Keratinocyte (primary cell): Measurements from ENCODE around the gene HPS3. TPM values are rescaled to one million over a fixed set of nuclear protein-coding genes. Genes with fewer than 3 reads are reported as not detected.

Experiments
- DNase-seq: peaks from one replicate; pipeline ENCODE4 v3.0.0-alpha.2; 2011; ENCODE audit warnings: low read depth, missing footprints, low spot score
- FAIRE-seq: peaks from 2 replicates; lab custom pipeline; 2011; peaks lifted over from hg19 to GRCh38; lab: Jason Lieb, UNC
- H2AFZ ChIP-seq: 2 replicates; pipeline ENCODE4 v1.6.0; 2012; ENCODE audit warnings: low read length, control low read depth, inconsistent platforms; ENCODE audit not compliant: control insufficient read depth
- H3K27ac ChIP-seq: 2 replicates; pipeline ENCODE4 v1.5.1; 2011; ENCODE audit warnings: low read length; ENCODE audit not compliant: control insufficient read depth, insufficient read depth
- H3K27me3 ChIP-seq: 3 replicates; pipeline ENCODE4 v1.6.0; 2011; ENCODE audit warnings: low read length; ENCODE audit not compliant: control insufficient read depth, insufficient read depth; ENCODE audit errors: extremely low read depth
- H3K36me3 ChIP-seq, 2 experiments: 2 replicates in 1 of 2; 3 replicates in 1 of 2; pipeline ENCODE4 v1.5.1; 2011; ENCODE audit warnings: low read length in 2 of 2, mild to moderate bottlenecking in 1 of 2; ENCODE audit not compliant: control insufficient read depth in 2 of 2, insufficient read depth in 2 of 2; ENCODE audit errors: extremely low read depth in 1 of 2
- H3K4me1 ChIP-seq: 3 replicates; pipeline ENCODE4 v1.5.1; 2011; ENCODE audit warnings: low read length; ENCODE audit not compliant: control insufficient read depth, insufficient read depth; ENCODE audit errors: extremely low read depth
- H3K4me2 ChIP-seq: 3 replicates; pipeline ENCODE4 v1.6.0; 2011; ENCODE audit warnings: low read depth, low read length; ENCODE audit not compliant: control insufficient read depth, insufficient read depth; ENCODE audit errors: extremely low read depth
- H3K4me3 ChIP-seq, 3 experiments: fragments of 200-600 bp in 1 of 3; sonication (generic) in 1 of 3; 2 replicates in 2 of 3; 3 replicates in 1 of 3; pipeline ENCODE4 v1.5.1; 2011 to 2016; ENCODE audit warnings: low read length in 3 of 3, mild to moderate bottlenecking in 3 of 3, control low read depth in 2 of 3, inconsistent platforms in 1 of 3, low read depth in 1 of 3, mixed read lengths in 1 of 3, mixed run types in 1 of 3, moderate library complexity in 1 of 3; ENCODE audit not compliant: control insufficient read depth in 2 of 3, insufficient read depth in 2 of 3; ENCODE audit errors: extremely low read depth in 1 of 3
- H3K79me2 ChIP-seq: 2 replicates; pipeline ENCODE4 v1.6.0; 2012; ENCODE audit warnings: low read length; ENCODE audit not compliant: control insufficient read depth, insufficient read depth
- H3K9ac ChIP-seq: 3 replicates; pipeline ENCODE4 v1.6.0; 2011; ENCODE audit warnings: low read length; ENCODE audit not compliant: control insufficient read depth, insufficient read depth; ENCODE audit errors: extremely low read depth
- H3K9me1 ChIP-seq: 3 replicates; pipeline ENCODE4 v1.6.0; 2011; ENCODE audit warnings: low read length; ENCODE audit not compliant: control insufficient read depth, insufficient read depth; ENCODE audit errors: extremely low read depth
- H3K9me3 ChIP-seq: 2 replicates; pipeline ENCODE4 v1.5.1; 2012; ENCODE audit warnings: low read depth, low read length; ENCODE audit not compliant: control insufficient read depth
- H4K20me1 ChIP-seq: 3 replicates; pipeline ENCODE4 v1.6.0; 2011; ENCODE audit warnings: low read length; ENCODE audit not compliant: control insufficient read depth, insufficient read depth; ENCODE audit errors: extremely low read depth
- CTCF ChIP-seq, 3 experiments: IDR thresholded peaks in 1 of 3; conservative IDR thresholded peaks in 1 of 3; optimal IDR thresholded peaks in 1 of 3; 2 replicates in 2 of 3; 3 replicates in 1 of 3; pipeline versions ENCODE3 to v1.5.1; 2011; ENCODE audit warnings: low read length in 3 of 3, mild to moderate bottlenecking in 3 of 3, moderate library complexity in 2 of 3, control low read depth in 1 of 3, inconsistent platforms in 1 of 3; ENCODE audit not compliant: insufficient read depth in 2 of 3; ENCODE audit errors: extremely low read depth in 1 of 3
- EZH2 ChIP-seq: IDR thresholded peaks from one replicate; pipeline ENCODE4 v1.6.1; 2012; ENCODE audit warnings: inconsistent platforms, mild to moderate bottlenecking, low read length, moderate library complexity
- dilution Hi-C: fragments of 300-500 bp; cut with MboI; formaldehyde crosslinking; loops from one replicate; pipeline ENCODE4 v1.7.0; 2020; ENCODE audit warnings: low sequenced_read_pairs; ENCODE audit not compliant: extremely low pct_ligation_motif_present
- polyA plus RNA-seq, 5 experiments: library from polyadenylated mRNA; depleted of rRNA in 3 of 5; stranded (reverse) in 3 of 5; stranded (forward) in 1 of 5; unstranded in 1 of 5; fragments of >200 nt; gene quantifications; 1 replicate in 1 of 5; 2 replicates in 3 of 5; 3 replicates in 1 of 5; pipeline versions ENCODE4 v1.2.1 to v1.2.3, GENCODE V29; 2011 to 2012; ENCODE audit warnings: missing spikeins in 2 of 5, low read depth in 1 of 5, low replicate concordance in 1 of 5

Gene HPS3
- polyA plus RNA-seq, 1 donor (not counting 4 experiments of a cell fraction or from before 2014, with no cell fraction given) = 12.9 TPM

- H3K4me2 ChIP-seq = no peak overlapping the region
- H3K27me3 ChIP-seq = no peaks in the 10 kb centered on the region
- FAIRE-seq (no peak), DNase-seq (no peak)
- H3K9me3 ChIP-seq = no peaks in the 10 kb centered on the region
- no peak for TF ChIP-seq CTCF (optimal IDR thresholded peaks at IDR 0.05 in 1 of 3, IDR thresholded peaks at IDR 0.05 in 1 of 3, conservative IDR thresholded peaks at IDR 0.05 in 1 of 3; ENCODE audit: extremely low read depth in 1 of 3, insufficient read depth in 2 of 3, low read length in 3 of 3)
- no peak for TF ChIP-seq EZH2
- H3K79me2 ChIP-seq = no peaks in the 10 kb centered on the region
- no peak overlapping the region for H3K4me3 ChIP-seq
- H3K9ac ChIP-seq = no peak overlapping the region
- dilution Hi-C loops = no loop called here
- H3K27ac ChIP-seq = no peak overlapping the region
- peaks cover 2 to 4% of the 10 kb centered on the region in 2 experiments for H3K36me3 ChIP-seq
- H4K20me1 ChIP-seq = no peaks in the 10 kb centered on the region
- peaks cover 7% of the 10 kb centered on the region for H3K4me1 ChIP-seq
- peaks cover 2% of the 10 kb centered on the region for H3K9me1 ChIP-seq
- no peak overlapping the region for H2AFZ ChIP-seq
Measured at GRCh38 chr3:149152420-149152819, 23.0 kb downstream of the HPS3 start.

DNA sequence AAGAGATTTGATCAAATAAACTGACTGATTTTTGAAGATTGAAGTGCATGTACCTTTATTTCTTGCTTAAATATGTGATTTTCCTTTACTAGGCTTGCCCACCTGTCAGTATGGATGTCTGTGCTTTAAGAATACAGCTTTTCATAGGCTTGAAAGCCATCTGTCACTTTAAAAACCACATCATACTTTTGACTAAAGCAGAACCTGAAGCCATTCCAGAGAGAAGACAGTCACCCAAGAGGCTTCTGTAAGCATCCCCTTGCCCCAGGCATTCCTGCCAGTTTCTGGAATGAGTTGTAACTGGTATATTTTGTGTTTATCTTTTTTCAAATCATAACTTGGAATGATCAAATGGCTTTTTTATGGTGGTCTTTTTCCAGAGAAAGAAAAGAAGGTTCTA is 24.0 kb downstream of the HPS3 start:
- Histone ChIP-seq H3K9ac (no peak overlapping the region), H3K36me3 (peaks cover 3 to 6% of the 10 kb centered on the region in 2 experiments), H2AFZ (no peak overlapping the region), H3K27me3 (no peaks in the 10 kb centered on the region), H3K9me1 (peaks cover 2% of the 10 kb centered on the region), H3K9me3 (no peaks in the 10 kb centered on the region), H3K4me1 (peaks cover 7% of the 10 kb centered on the region), H3K4me2 (no peak overlapping the region), H3K27ac (no peak overlapping the region), H3K79me2 (no peaks in the 10 kb centered on the region), H4K20me1 (no peaks in the 10 kb centered on the region), H3K4me3 (no peak overlapping the region)
- dilution Hi-C loops = no loop called here
- no peak for TF ChIP-seq EZH2
- TF ChIP-seq CTCF (optimal IDR thresholded peaks at IDR 0.05 in 1 of 3, IDR thresholded peaks at IDR 0.05 in 1 of 3, conservative IDR thresholded peaks at IDR 0.05 in 1 of 3; ENCODE audit: extremely low read depth in 1 of 3, insufficient read depth in 2 of 3, low read length in 3 of 3) = no peak
- DNase-seq (no peak), FAIRE-seq (no peak)
